ENCODE results near the gene CCDC74A. TPM values are rescaled to one million over a fixed set of nuclear protein-coding genes. Genes with fewer than 3 reads are reported as not detected.
"Not testable (repeated sequence)": the region's sequence is repeated elsewhere in the genome, so short reads cannot be mapped to it uniquely, and the experiment has no call there.

Gene CCDC74A
- total and polyA plus RNA-seq, 7 donors, result 0.16 to 0.51 (median 0.18) TPM; not detected in 3

- 89 to 96% (median 90%) methylated on average over 4 to 5 of the region's 5 CpGs for WGBS, 3 donors
- H3K27me3 ChIP-seq (ENCODE audit: insufficient read depth in 3 of 3, low read length in 2 of 3); H3K4me3 ChIP-seq; H3K27ac ChIP-seq; H3K9me3 ChIP-seq; ATAC-seq; H3K36me3 ChIP-seq (ENCODE audit: insufficient read depth in 1 of 2, low read depth in 1 of 2); intact Hi-C loops (cut with DNase I); H3K4me1 ChIP-seq; DNase-seq: not testable (repeated sequence)
Observed at GRCh38 chr2:131529864-131530445, 2.3 kb downstream of the CCDC74A start.

GRCh38 chr2:131530626-131531344 lies 3.1 kb downstream of the CCDC74A start:
- H3K4me1 ChIP-seq; DNase-seq; H3K27me3 ChIP-seq (ENCODE audit: insufficient read depth in 3 of 3, low read length in 2 of 3); ATAC-seq; H3K27ac ChIP-seq; H3K9me3 ChIP-seq; intact Hi-C loops (cut with DNase I); H3K36me3 ChIP-seq (ENCODE audit: insufficient read depth in 1 of 2, low read depth in 1 of 2); H3K4me3 ChIP-seq: not testable (repeated sequence)
- WGBS, 3 donors, result 78 to 84% (median 82%) methylated on average over 6 to 20 of the region's 22 CpGs

- H3K27ac ChIP-seq; ATAC-seq; intact Hi-C loops (cut with DNase I); H3K9me3 ChIP-seq; H3K36me3 ChIP-seq (ENCODE audit: insufficient read depth in 1 of 2, low read depth in 1 of 2); H3K27me3 ChIP-seq (ENCODE audit: insufficient read depth in 3 of 3, low read length in 2 of 3); DNase-seq; H3K4me3 ChIP-seq; H3K4me1 ChIP-seq: not testable (repeated sequence)
- 81 to 92% (median 91%) methylated on average over 2 to 9 of the region's 11 CpGs for WGBS, 3 donors
Observed at GRCh38 chr2:131531547-131532185, 4.0 kb downstream of the CCDC74A start.

DNA sequence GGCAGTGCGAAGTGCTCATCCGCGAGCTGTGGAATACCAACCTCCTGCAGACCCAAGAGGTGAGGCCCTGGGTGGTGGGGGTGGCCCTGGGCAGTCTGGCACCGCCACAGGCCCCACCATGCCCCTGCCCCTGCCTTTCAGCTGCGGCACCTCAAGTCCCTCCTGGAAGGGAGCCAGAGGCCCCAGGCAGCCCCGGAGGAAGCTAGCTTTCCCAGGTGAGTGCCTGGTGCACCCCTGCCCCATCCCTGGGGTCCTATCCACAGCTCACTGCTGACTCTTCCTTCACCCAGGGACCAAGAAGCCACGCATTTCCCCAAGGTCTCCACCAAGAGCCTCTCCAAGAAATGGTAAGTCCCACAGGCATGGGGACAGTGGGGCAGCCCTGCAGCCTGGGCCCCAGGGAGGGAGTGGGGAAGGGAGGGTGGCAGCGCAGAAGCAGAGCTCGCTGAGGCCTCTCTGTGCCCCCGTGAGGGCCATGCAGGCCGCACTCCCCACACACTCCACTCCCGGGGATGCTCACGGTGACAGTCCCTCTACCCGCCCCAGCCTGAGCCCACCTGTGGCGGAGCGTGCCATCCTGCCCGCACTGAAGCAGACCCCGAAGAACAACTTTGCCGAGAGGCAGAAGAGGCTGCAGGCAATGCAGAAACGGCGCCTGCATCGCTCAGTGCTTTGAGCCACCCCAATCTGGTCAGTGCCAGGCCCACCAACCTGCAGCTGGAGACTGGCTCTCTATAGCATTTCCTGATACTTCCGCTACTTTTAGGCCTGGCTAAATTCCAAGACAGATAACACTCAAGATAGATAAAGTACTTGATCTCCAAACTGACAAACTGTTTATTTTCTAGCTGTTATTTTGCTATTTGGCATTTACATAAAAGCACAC lies 5.3 kb downstream of the CCDC74A start:
- H3K4me3 ChIP-seq; DNase-seq; H3K27ac ChIP-seq; intact Hi-C loops (cut with DNase I); H3K27me3 ChIP-seq (ENCODE audit: insufficient read depth in 3 of 3, low read length in 2 of 3); H3K9me3 ChIP-seq; H3K4me1 ChIP-seq; ATAC-seq; H3K36me3 ChIP-seq (ENCODE audit: insufficient read depth in 1 of 2, low read depth in 1 of 2): not testable (repeated sequence)
- 85 to 89% (median 85%) methylated on average over 20 to 23 of the region's 23 CpGs for WGBS, 3 donors

DNA sequence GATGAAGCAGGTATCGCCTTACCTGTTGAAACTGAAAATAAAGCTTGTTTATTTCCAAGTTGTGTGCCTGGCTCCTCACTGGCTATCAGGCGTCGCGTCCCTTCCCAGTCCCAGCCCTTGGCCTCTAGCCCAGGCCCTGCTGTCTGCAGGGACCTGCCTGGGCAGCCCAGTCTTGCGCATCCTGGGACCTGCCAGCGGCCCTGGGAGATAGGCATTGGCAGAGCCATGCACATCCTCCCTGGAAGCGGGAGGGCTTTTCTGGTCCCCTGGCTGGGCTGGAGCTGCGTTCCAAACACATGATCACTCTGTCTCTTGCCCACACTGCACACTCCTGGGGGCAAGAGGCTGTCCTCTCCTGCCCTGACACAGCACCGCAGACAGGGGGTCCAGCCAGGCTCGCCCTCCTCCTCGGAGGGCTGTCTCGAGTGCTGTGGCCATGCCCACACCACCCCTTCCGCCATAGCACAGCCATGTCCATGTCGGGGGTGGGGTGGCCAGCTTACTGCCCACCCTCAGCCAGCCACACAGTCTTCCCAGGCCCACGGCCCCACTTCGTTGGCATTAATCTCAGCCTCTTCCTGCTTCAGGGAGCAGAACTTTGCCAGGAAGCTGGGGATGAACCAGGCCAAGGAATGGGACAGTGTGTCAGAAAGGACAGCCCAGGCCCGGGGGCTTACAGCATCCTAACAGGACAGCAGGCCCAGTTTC lies 6.1 kb downstream of the CCDC74A start:
- H3K27ac ChIP-seq, result not testable (repeated sequence)

GRCh38 chr2:131534317-131534672 lies 6.6 kb downstream of the CCDC74A start:
- H3K4me3 ChIP-seq; H3K36me3 ChIP-seq (ENCODE audit: insufficient read depth in 1 of 2, low read depth in 1 of 2); intact Hi-C loops (cut with DNase I); DNase-seq; ATAC-seq; H3K4me1 ChIP-seq; H3K9me3 ChIP-seq; H3K27ac ChIP-seq; H3K27me3 ChIP-seq (ENCODE audit: insufficient read depth in 3 of 3, low read length in 2 of 3): not testable (repeated sequence)
- 80 to 90% (median 81%) methylated on average over 5 to 11 of the region's 13 CpGs for WGBS, 3 donors

More for the DNA sequence above, 6.1 kb downstream of the CCDC74A start:
- H3K4me3 ChIP-seq; ATAC-seq; H3K9me3 ChIP-seq; H3K4me1 ChIP-seq; H3K27me3 ChIP-seq (ENCODE audit: insufficient read depth in 3 of 3, low read length in 2 of 3); intact Hi-C loops (cut with DNase I); H3K36me3 ChIP-seq (ENCODE audit: insufficient read depth in 1 of 2, low read depth in 1 of 2); DNase-seq: not testable (repeated sequence)
- WGBS, 3 donors, result 70 to 79% (median 73%) methylated on average over 12 to 16 of the region's 17 CpGs

GRCh38 chr2:131534965-131535364 lies 7.3 kb downstream of the CCDC74A start:
- H3K9me3 ChIP-seq; H3K27me3 ChIP-seq (ENCODE audit: insufficient read depth in 3 of 3, low read length in 2 of 3); H3K4me3 ChIP-seq; DNase-seq; ATAC-seq; H3K36me3 ChIP-seq (ENCODE audit: insufficient read depth in 1 of 2, low read depth in 1 of 2); H3K27ac ChIP-seq; intact Hi-C loops (cut with DNase I); H3K4me1 ChIP-seq: not testable (repeated sequence)
- 82 to 87% (median 83%) methylated on average over 8 to 11 of the region's 11 CpGs for WGBS, 3 donors
